Fibroblast of mammary gland (primary cell): Measurements from ENCODE around the gene TBC1D9B.
A peak's percentile ranks its signal among the peaks of the same experiment; 100 is the strongest.

Experiments used
- DNase-seq: peaks from one replicate; pipeline ENCODE4 v3.0.0-alpha.2; 2010; ENCODE audit warnings: low read depth
- H3K4me3 ChIP-seq: 2 replicates; pipeline ENCODE4 v1.5.1; 2011; ENCODE audit warnings: low read depth, mild to moderate bottlenecking, low read length, moderate library complexity; ENCODE audit not compliant: control insufficient read depth
- TF ChIP-seq, protein P1 (sequence below): conservative IDR thresholded peaks from 2 replicates; pipeline ENCODE4 v1.5.1; 2011; ENCODE audit warnings: low read depth, low read length, inconsistent platforms; ENCODE audit not compliant: control insufficient read depth, insufficient read depth

TBC1D9B gene

DNA sequence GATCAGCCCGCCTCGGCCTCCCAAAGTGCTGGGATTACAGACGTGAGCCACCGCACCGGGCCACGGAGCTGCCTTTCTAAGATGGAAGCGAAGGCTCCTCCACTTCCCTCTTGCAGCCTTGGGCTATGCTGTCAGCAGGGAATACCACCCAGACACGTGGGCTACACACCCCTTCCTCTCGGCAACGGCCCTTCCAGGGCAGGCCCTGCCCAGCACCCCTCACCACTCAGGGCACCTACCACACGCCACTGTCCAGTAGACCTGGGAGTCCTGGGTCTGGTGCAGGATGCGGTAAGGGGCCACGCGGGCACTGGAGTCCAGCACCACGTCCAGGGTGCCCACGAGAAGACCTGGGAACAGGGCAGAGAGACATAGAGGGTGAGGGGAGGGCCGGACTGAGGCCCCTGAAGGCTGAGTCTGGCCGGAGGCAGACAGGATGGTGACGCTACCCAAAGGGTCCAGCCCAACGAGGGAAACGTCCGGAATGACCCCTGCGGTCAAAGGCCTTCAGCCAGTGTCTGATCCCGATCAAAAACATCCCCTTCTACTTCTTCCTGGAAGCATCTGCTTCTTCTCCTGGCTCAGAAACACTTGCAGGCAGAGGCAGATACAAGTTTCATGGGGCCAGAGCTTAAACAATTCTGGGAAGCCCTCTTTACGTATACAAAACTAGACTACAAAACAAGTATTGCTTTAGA lies 3.1 kb downstream of the TBC1D9B start:
- DNase-seq, result no peak
- no peak overlapping the region for H3K4me3 ChIP-seq
- TF ChIP-seq, protein P1, sequence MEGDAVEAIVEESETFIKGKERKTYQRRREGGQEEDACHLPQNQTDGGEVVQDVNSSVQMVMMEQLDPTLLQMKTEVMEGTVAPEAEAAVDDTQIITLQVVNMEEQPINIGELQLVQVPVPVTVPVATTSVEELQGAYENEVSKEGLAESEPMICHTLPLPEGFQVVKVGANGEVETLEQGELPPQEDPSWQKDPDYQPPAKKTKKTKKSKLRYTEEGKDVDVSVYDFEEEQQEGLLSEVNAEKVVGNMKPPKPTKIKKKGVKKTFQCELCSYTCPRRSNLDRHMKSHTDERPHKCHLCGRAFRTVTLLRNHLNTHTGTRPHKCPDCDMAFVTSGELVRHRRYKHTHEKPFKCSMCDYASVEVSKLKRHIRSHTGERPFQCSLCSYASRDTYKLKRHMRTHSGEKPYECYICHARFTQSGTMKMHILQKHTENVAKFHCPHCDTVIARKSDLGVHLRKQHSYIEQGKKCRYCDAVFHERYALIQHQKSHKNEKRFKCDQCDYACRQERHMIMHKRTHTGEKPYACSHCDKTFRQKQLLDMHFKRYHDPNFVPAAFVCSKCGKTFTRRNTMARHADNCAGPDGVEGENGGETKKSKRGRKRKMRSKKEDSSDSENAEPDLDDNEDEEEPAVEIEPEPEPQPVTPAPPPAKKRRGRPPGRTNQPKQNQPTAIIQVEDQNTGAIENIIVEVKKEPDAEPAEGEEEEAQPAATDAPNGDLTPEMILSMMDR, result no peak

DNA sequence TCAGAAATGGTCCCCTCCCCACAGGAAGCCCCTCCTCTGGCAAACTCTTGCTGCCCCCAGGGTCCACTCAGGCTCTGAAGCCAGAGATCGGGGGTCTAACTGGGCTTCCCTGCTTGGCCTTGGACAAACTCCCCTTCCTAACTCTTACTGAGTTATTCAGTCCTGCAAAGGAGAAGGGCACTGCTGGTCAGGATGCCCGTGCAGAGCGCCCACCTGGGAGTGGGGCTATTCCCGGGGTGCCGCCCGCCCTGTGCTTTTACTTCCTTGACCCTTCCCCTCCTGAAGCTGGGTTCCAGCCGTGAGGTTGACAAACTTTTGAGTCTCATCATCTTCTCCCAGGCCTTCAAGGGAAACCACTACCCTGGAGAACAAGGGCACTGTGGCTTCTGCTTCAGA lies 4.9 kb downstream of the TBC1D9B start:
- TF ChIP-seq, protein P1, result no peak
- DNase-seq, result no peak
- H3K4me3 ChIP-seq, result no peak overlapping the region

DNA sequence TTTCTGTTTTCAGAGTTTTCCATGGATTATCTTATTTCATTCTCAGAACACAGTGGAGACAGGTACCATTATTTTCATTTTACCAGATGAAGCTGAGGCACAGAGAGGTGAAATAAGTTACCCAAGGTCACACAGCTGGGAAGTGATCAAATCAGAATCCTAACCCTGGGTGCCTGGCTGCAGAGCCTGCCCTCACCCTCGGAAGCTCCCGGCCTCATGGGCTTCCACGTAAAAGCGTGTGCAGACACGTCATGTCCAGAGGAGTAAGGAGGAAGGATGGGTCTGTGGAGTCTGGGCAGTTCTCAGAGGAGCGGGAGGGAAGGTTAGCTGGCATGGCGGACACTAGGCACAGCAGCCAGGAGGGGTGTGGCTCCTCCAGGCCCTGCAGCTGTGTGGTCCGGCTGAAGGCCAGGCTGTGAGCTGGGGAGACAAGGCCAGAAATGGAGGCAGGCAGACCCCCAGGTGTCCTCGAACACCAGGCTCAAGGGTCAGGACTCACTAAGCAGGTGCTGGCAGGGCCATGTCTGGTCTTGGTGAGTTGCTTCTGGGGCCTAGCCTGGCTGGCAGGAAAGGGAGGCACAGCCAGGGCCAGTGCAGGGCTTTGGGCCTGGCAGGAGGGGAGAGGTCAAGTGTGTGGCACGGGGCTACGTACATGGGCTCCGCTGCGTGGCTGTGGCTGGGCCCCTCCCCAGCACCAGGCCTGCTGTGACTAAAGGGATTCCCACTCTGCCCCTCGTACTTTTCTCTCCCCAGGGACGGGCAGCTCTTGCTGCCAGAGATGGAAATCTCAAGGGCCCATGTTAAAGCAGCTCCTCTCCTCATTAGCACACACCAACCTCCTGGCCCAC lies 5.6 kb downstream of the TBC1D9B start:
- TF ChIP-seq, protein P1, result no peak
- DNase-seq, result peak; percentile 14

DNA sequence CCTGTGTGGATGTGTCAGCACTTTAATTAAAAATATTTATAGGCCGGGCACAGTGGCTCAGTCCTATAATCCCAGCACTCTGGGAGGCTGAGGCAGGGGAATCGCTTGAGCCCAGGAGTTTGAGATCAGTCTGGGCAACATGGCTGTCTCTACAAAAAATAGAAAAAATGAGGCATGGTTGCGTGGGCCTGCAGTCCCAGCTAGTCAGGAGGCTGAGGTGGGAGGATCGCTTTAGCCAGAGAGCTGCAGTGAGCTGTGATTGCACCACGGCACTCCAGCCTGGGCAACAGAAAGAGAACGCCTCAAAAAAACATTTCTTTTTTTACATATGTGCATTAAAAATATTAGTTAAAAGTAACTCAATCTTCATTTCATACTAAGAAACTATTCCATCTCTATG lies 6.2 kb downstream of the TBC1D9B start:
- TF ChIP-seq, protein P1, result no peak
- DNase-seq, result peak; percentile 30
- H3K4me3 ChIP-seq, result no peak overlapping the region

More for the DNA sequence above, 5.6 kb downstream of the TBC1D9B start:
- no peak overlapping the region for H3K4me3 ChIP-seq

DNA sequence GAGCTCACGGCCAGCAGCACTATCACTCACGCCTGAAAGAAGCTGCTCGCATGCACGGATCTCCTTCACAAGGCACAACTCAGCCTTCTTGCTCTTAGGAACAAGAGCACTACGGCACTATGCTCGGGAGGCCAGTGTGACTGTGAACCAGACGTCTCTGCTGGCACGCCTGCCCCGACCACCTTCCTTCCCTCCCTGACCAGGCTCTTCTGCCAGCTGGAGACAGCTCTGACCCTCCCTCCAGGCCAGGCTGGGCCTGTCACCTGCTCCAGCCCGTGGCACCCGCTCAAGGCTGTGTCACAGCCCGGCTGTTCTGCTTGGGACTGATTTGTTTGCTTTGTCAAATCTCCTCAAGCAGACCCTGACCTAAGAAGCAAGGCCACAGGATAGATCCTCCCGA lies 7.0 kb downstream of the TBC1D9B start:
- H3K4me3 ChIP-seq, result no peak overlapping the region
- no peak for DNase-seq
- TF ChIP-seq, protein P1, result no peak

DNA sequence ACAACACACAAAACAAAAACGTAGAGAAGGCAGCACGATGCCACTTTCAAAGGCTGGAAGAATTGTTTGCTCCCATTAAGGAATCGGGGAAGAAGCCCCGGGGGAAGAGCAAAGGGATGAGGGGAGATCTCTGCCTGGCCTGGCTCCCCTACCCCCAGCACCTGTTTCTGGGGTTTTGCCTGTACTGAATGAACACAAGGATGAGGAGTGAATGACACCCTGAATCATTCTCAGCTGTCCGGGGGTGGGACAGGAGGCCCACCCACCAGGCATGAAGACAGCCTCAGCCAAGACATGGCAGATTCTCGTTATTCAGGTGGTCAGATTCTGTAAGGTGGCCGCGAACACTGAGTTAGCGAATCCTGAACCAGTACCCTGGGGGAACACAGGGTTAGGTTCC lies 7.5 kb downstream of the TBC1D9B start:
- TF ChIP-seq, protein P1, result no peak
- H3K4me3 ChIP-seq, result no peak overlapping the region
- DNase-seq, result no peak
